ENCODE results near the gene KRT15.

Gene KRT15

DNA sequence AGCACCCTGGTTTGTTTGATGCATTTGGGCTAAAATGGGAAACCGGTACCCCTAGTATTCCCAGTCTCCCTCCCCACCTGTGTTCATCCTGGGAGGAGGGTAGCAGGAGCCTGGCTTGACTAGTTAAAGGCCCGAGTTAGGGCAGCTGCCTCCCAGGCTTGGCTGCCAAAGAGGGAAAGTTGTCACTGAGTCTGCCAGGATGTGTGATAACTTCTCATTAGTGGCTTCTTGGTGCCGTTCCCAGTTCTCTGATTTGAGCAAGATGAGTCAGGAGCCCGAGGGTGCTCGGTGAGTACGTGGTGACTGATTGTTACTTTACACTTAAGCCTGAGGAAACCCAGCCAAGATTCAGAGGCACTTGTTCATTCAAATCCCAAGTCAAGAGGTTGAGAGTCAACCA lies 54.0 kb downstream of the KRT15 start:
- Histone ChIP-seq H3K36me3 (ENCODE audit: insufficient read depth, low read length) (no peaks in the 10 kb centered on the region), H3F3A (ENCODE audit: insufficient read depth, low read length) (no peaks in the 10 kb centered on the region), H3K9me2 (ENCODE audit: low read depth, low read length) (no peaks in the 10 kb centered on the region), H3K4me3 (ENCODE audit: low read depth, low read length, poor library complexity, severe bottlenecking) (no peak overlapping the region), H2AFZ (ENCODE audit: low read length) (no peak overlapping the region), H3K9ac (ENCODE audit: low read length) (no peak overlapping the region), H3K4me1 (ENCODE audit: insufficient read depth, low read length, severe bottlenecking) (no peaks in the 10 kb centered on the region), H4K20me1 (ENCODE audit: insufficient read depth, low read length) (no peaks in the 10 kb centered on the region), H3K27ac (ENCODE audit: low read depth, low read length, poor library complexity, severe bottlenecking) (no peak overlapping the region), H3K79me2 (ENCODE audit: insufficient read depth, low read length) (no peaks in the 10 kb centered on the region), H3K27me3 (ENCODE audit: insufficient read depth, low read length) (no peaks in the 10 kb centered on the region; the same call in 1 of the 2 replicates), H3K4me2 (ENCODE audit: low read length) (no peak overlapping the region), H3K9me3 (ENCODE audit: low read length) (no peaks in the 10 kb centered on the region)
- TF ChIP-seq EZH2 (IDR thresholded peaks at IDR 0.05; ENCODE audit: borderline replicate concordance, low read length) (no peak), CTCF (IDR thresholded peaks at IDR 0.05; ENCODE audit: low read length) (no peak)

GRCh38 chr17:41464173-41464572 lies 54.5 kb downstream of the KRT15 start:
- Histone ChIP-seq H3K36me3 (ENCODE audit: insufficient read depth, low read length) (no peaks in the 10 kb centered on the region), H3K9me3 (ENCODE audit: low read length) (no peaks in the 10 kb centered on the region), H3K4me2 (ENCODE audit: low read length) (no peak overlapping the region), H3K4me3 (ENCODE audit: low read depth, low read length, poor library complexity, severe bottlenecking) (no peak overlapping the region), H3F3A (ENCODE audit: insufficient read depth, low read length) (no peaks in the 10 kb centered on the region), H3K9ac (ENCODE audit: low read length) (no peak overlapping the region), H3K27ac (ENCODE audit: low read depth, low read length, poor library complexity, severe bottlenecking) (no peak overlapping the region), H3K79me2 (ENCODE audit: insufficient read depth, low read length) (no peaks in the 10 kb centered on the region), H2AFZ (ENCODE audit: low read length) (no peak overlapping the region), H3K9me2 (ENCODE audit: low read depth, low read length) (no peaks in the 10 kb centered on the region), H3K27me3 (ENCODE audit: insufficient read depth, low read length) (peaks cover 4% of the 10 kb centered on the region; the same call in 1 of the 2 replicates), H3K4me1 (ENCODE audit: insufficient read depth, low read length, severe bottlenecking) (no peaks in the 10 kb centered on the region), H4K20me1 (ENCODE audit: insufficient read depth, low read length) (no peaks in the 10 kb centered on the region)
- no peak for TF ChIP-seq CTCF (IDR thresholded peaks at IDR 0.05; ENCODE audit: low read length)
- TF ChIP-seq EZH2 (IDR thresholded peaks at IDR 0.05; ENCODE audit: borderline replicate concordance, low read length), result no peak

DNA sequence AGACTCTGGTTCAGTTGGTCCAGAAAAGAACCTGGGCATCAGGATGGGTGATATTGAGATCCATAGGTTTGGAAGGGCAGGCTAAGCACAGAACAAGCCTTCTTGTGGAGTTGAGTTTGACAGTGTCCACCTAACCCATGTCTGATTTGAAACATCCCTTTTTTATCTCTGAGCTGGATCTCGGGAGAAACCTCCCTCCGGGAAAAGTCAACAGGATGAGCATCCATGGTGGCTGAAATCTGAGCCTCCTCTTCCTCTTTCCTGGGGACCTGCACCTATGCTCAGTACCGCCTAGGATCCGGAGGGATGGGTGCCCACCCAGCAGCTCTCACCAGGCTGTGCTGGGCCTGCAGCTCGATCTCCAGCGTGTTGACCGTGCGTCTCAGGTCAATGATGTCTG lies 54.9 kb downstream of the KRT15 start:
- no peak for TF ChIP-seq EZH2 (IDR thresholded peaks at IDR 0.05; ENCODE audit: borderline replicate concordance, low read length)
- no peak for TF ChIP-seq CTCF (IDR thresholded peaks at IDR 0.05; ENCODE audit: low read length)

More for the DNA sequence above, 54.9 kb downstream of the KRT15 start:
- Histone ChIP-seq H3K27me3 (ENCODE audit: insufficient read depth, low read length) (peaks cover 4% of the 10 kb centered on the region; the same call in 1 of the 2 replicates), H3K4me1 (ENCODE audit: insufficient read depth, low read length, severe bottlenecking) (no peaks in the 10 kb centered on the region), H4K20me1 (ENCODE audit: insufficient read depth, low read length) (no peaks in the 10 kb centered on the region), H3K27ac (ENCODE audit: low read depth, low read length, poor library complexity, severe bottlenecking) (no peak overlapping the region), H3K79me2 (ENCODE audit: insufficient read depth, low read length) (no peaks in the 10 kb centered on the region), H3K4me3 (ENCODE audit: low read depth, low read length, poor library complexity, severe bottlenecking) (no peak overlapping the region), H2AFZ (ENCODE audit: low read length) (no peak overlapping the region), H3K4me2 (ENCODE audit: low read length) (no peak overlapping the region), H3K9ac (ENCODE audit: low read length) (no peak overlapping the region), H3K36me3 (ENCODE audit: insufficient read depth, low read length) (no peaks in the 10 kb centered on the region), H3K9me2 (ENCODE audit: low read depth, low read length) (no peaks in the 10 kb centered on the region), H3K9me3 (ENCODE audit: low read length) (no peaks in the 10 kb centered on the region), H3F3A (ENCODE audit: insufficient read depth, low read length) (no peaks in the 10 kb centered on the region)

All from OCI-LY1 (cell line).